ENCODE data around the gene NFKBIZ. TPM values are rescaled to one million over a fixed set of nuclear protein-coding genes. Genes with fewer than 3 reads are reported as not detected.

NFKBIZ gene, protein sequence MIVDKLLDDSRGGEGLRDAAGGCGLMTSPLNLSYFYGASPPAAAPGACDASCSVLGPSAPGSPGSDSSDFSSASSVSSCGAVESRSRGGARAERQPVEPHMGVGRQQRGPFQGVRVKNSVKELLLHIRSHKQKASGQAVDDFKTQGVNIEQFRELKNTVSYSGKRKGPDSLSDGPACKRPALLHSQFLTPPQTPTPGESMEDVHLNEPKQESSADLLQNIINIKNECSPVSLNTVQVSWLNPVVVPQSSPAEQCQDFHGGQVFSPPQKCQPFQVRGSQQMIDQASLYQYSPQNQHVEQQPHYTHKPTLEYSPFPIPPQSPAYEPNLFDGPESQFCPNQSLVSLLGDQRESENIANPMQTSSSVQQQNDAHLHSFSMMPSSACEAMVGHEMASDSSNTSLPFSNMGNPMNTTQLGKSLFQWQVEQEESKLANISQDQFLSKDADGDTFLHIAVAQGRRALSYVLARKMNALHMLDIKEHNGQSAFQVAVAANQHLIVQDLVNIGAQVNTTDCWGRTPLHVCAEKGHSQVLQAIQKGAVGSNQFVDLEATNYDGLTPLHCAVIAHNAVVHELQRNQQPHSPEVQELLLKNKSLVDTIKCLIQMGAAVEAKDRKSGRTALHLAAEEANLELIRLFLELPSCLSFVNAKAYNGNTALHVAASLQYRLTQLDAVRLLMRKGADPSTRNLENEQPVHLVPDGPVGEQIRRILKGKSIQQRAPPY
- total RNA-seq = 9.3 and 31.9 TPM in 2 replicates

DNA sequence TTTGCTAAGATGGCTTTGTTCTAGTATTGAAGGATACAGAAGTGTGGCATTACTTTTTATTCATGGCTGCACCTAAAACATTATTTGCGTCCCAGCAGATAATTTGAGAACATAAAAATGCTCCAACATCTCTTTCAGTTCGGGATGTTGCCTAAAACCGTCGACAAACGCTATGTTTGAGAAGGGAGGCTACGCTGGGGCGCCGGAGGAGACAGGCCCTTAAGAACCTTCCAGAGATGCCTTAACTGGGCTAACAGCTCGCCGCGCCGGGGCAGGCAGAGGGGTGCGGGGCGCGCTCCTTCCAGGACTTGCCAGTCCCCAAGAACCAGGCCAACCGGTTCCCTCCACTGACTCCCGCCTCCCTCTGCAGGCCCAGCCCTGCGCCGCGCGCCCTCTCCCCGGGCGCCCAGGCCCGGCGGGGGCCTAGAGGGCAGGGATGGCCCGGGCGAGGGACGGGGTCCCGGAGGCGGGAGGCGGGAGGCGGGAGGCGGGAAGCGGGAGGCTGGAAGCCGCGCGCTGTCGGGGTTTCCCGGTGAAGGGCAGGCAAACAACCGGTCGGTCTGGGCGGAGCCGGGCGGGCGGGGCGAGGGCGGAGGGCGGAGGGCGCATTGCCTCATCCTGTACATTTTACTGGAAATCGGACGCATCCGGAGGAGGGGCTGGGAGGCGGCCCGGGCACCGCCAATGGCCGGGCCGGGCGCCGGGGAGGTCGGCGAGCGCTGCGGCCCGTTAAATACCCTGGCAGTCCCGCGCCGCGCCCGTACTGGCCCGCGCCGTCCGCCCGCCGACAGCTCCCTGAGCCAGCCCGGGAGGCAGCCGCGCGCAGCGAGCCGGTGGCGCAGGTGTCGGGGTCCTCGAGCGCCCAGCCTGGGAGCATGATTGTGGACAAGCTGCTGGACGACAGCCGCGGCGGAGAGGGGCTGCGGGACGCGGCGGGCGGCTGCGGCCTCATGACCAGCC is at the start of gene NFKBIZ:
NFKBIZ (plus strand) TSS at position 761 of the 960 bp plus-strand sequence; CDS start at position 876, 115 bp downstream.

Other genes with a start within 250 kb of the NFKBIZ start
- 19.0 and 21.6 TPM in 2 replicates for gene ZBTB11, start 172.4 kb upstream of the NFKBIZ start, total RNA-seq
- 2,667 and 3,515 TPM in 2 replicates for gene RPL24, start 162.8 kb upstream of the NFKBIZ start, total RNA-seq
- gene CEP97, start 124.9 kb upstream of the NFKBIZ start, total RNA-seq = 4.3 and 7.7 TPM in 2 replicates
- 6.4 TPM in 2 replicates for gene NXPE3, start 70.3 kb upstream of the NFKBIZ start, total RNA-seq

Data from dermis lymphatic vessel endothelial cell (primary cell).